Measurements from ENCODE around the gene AHNAK2. TPM values are rescaled to one million over a fixed set of nuclear protein-coding genes. Genes with fewer than 3 reads are reported as not detected.

AHNAK2 gene
- total RNA-seq, 1 experiment from 2014 or later: 45.0 TPM

DNA sequence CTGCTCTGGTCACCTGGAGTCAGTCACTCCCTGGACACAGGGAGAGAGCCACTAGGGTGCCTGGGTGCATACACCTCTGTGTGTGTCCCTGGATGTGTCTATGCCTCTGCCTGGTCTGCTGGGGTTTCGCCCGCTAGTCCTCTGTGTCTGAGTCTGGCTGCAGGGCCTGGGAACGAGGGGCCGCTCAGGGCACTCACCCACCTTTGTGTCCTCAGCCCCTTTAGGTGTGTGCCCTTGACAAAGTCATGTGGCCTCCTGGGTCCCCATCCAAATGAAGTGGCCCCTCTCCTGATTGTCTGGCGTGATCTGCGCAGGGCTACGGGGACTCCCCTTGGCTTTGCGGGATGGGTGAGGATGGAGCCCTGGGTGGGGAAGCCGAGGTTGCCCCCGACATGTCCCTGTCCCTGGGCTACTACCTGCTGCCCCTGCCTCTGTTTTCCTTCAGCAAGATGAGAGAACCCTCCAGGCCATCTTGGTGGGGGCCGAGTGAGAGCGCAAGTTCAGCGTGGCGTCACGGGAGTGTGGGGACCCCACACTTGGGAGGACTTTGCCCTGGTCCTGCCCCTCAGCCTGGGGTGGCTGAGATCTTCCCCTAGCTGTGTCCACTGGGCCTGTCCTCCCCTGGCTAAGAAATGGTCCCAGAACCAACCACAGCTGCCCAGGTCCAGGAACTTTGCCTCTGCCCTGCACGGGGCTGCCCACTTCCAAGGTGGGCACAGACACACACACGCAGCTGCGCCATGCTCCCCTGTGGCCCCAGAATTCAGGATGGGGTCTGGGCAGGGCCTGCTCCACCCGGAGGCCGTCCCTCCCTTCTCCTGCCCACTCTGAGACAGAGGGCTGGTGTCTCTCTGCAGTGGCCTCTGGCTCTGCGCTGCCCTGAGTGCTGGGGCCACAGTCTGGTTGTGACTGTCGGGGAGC, 2.7 kb upstream of the AHNAK2 start (continued):
- no peak for TF ChIP-seq RAD21 (IDR thresholded peaks at IDR 0.05; ENCODE audit: low read depth)
- no peak for TF ChIP-seq EGR1 (IDR thresholded peaks at IDR 0.05; ENCODE audit: low read depth)
- TF ChIP-seq FOSL1 (IDR thresholded peaks at IDR 0.05; ENCODE audit: low read depth): no peak
- no peak for TF ChIP-seq CEBPB (IDR thresholded peaks at IDR 0.05; ENCODE audit: low read depth)
- TF ChIP-seq ELF1 (IDR thresholded peaks at IDR 0.05; ENCODE audit: borderline replicate concordance, low read depth): no peak
- TF ChIP-seq YY1 (IDR thresholded peaks at IDR 0.05; ENCODE audit: extremely low read depth, insufficient replicate concordance, low read depth, low read length): no peak
- no peak for TF ChIP-seq EZH2 (IDR thresholded peaks at IDR 0.05)
- TF ChIP-seq JUND (IDR thresholded peaks at IDR 0.05): no peak
- no peak for TF ChIP-seq CBX3 (IDR thresholded peaks at IDR 0.05; ENCODE audit: low read depth)
- no peak for TF ChIP-seq POLR2AphosphoS5 (IDR thresholded peaks at IDR 0.05; ENCODE audit: low read depth, low read length)
- TF ChIP-seq, protein P1, sequence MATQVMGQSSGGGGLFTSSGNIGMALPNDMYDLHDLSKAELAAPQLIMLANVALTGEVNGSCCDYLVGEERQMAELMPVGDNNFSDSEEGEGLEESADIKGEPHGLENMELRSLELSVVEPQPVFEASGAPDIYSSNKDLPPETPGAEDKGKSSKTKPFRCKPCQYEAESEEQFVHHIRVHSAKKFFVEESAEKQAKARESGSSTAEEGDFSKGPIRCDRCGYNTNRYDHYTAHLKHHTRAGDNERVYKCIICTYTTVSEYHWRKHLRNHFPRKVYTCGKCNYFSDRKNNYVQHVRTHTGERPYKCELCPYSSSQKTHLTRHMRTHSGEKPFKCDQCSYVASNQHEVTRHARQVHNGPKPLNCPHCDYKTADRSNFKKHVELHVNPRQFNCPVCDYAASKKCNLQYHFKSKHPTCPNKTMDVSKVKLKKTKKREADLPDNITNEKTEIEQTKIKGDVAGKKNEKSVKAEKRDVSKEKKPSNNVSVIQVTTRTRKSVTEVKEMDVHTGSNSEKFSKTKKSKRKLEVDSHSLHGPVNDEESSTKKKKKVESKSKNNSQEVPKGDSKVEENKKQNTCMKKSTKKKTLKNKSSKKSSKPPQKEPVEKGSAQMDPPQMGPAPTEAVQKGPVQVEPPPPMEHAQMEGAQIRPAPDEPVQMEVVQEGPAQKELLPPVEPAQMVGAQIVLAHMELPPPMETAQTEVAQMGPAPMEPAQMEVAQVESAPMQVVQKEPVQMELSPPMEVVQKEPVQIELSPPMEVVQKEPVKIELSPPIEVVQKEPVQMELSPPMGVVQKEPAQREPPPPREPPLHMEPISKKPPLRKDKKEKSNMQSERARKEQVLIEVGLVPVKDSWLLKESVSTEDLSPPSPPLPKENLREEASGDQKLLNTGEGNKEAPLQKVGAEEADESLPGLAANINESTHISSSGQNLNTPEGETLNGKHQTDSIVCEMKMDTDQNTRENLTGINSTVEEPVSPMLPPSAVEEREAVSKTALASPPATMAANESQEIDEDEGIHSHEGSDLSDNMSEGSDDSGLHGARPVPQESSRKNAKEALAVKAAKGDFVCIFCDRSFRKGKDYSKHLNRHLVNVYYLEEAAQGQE (IDR thresholded peaks at IDR 0.05; ENCODE audit: low read depth): no peak

All from HCT116 (cell line).